ENCODE measurements around the gene APH1B. TPM values are rescaled to one million over a fixed set of nuclear protein-coding genes. Genes with fewer than 3 reads are reported as not detected.

Gene APH1B
- total RNA-seq, 2 experiments from 2014 or later, result 9.3 to 9.4 TPM

DNA sequence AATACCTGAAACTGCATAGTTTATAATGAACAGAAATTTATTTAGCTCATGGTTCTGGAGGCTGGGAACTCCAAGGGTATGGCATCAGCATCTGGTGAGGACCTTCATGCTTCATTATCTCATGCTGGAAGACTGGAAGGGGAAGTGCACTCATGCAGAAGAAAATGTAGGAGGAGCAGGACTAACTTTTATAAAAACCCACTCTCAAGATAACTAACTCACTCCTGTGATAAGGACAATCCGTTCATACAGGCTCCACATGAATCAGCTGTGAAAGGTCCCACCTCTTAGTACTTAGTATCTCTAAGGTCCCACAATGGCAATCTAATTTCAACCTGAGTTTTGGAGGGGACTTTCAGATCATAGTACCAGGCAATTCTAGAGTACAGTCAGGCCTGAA lies 33.6 kb upstream of the APH1B start:
- H3K4me3 Mint-ChIP-seq, result no peak overlapping the region
- peaks cover 63% of the 10 kb centered on the region for H3K4me1 Mint-ChIP-seq
- H3K27ac Mint-ChIP-seq, result peak overlapping the region; percentile 86

DNA sequence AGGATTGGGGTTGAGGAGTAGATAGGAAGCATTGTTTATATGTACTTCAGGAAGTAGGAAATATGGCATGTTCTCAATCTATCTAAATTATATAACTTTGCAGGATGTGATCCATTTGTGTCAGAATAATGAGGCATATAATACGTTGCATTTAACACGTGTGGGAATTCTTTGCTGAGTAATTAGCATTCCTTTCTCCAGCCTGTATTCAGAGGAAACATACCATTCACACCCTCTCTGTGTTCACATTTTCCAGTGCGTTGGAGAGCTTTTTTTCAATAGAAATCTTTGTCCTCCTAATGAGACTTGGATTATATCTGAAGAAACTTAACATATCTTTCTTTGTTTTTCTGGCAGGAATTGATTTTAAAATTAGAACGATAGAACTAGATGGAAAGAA lies 33.0 kb upstream of the APH1B start:
- Mint-ChIP-seq H3K27ac (peak overlapping the region; percentile 86), H3K4me3 (no peak overlapping the region), H3K36me3 (peaks cover 78% of the 10 kb centered on the region)

More for the DNA sequence above, 33.6 kb upstream of the APH1B start:
- Mint-ChIP-seq H3K27me3 (no peaks in the 10 kb centered on the region), H3K36me3 (peaks cover 76% of the 10 kb centered on the region), H3K9me3 (no peaks in the 10 kb centered on the region)
- no peak for DNase-seq

DNA sequence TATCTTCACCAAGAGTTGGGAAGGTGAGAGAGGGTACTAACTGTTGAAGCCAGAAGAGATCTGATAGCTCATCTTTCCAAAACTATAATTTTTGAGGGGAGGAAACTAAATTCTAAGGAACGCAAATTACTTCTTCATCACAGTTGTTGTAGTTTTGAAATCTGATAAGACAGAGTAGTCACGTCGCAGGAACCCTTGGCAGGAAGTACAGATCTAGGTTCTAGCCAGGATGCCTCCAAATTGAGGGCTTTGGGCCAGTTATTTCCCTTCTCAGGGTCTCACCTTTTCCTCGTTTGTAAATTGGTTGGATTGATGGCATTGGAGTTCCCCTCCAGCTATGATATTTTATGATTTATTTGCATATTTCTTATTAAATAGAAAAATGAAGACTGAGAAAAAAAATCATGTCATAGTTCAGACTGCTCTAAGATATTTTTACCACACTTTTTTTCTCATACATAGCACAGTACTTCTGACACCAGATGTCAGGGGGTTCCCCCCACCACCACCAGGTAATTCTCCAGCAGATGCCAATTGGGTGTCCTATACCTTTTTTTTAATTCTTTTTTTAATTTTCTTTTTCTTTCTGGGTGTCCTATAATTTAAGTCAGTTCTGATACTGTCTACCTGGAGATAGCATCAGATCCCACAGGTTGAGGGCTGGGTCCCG lies 32.3 kb upstream of the APH1B start:
- DNase-seq, result no peak
- H3K9me3 Mint-ChIP-seq, result no peaks in the 10 kb centered on the region
- H3K4me1 Mint-ChIP-seq, result peaks cover 59% of the 10 kb centered on the region
- no peaks in the 10 kb centered on the region for H3K27me3 Mint-ChIP-seq
- peaks cover 77% of the 10 kb centered on the region for H3K36me3 Mint-ChIP-seq
- peak overlapping the region; percentile 86 for H3K27ac Mint-ChIP-seq
- H3K4me3 Mint-ChIP-seq, result no peak overlapping the region

More for the DNA sequence above, 33.0 kb upstream of the APH1B start:
- Mint-ChIP-seq H3K4me1 (peaks cover 63% of the 10 kb centered on the region), H3K27me3 (no peaks in the 10 kb centered on the region), H3K9me3 (no peaks in the 10 kb centered on the region)
- DNase-seq, result no peak

DNA sequence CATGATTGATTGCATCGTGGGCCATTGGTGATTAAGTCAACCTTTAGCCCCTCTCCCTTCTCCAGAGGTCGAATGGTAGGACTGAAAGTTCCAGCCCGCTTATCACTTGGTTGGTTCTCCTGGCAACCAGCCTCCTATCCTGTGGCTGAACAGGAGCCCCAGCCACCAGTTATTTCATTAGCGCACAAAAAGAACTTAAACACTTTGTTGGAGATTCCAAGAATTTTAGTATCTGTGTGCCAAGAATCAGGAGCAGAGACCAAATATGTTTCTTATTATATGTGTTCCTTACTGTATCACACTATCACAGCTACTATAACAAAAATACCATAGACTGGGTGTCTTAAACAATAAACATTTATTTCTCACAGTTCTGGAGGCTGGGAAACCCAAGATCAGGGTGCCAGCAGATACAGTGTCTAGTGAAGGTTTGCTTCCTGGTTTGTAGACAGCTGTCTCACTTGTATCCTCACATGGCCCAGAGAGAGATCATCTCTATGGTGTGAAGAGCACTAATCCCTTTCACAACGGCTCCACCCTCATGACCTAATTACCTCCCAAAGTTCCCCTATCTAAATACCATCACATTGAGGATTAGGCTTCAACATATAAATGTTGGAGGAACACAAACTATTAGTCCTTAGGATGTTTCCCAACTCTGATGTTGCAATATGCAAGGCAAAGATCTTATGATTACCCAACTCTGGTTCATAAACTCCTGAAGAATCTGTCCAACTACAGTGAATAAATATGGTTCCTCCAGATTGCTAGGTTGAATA lies 30.5 kb upstream of the APH1B start:
- DNase-seq, result no peak
- peaks cover 78% of the 10 kb centered on the region for H3K36me3 Mint-ChIP-seq
- H3K9me3 Mint-ChIP-seq, result no peaks in the 10 kb centered on the region
- no peak overlapping the region for H3K4me3 Mint-ChIP-seq
- peak overlapping the region; percentile 70 for H3K27ac Mint-ChIP-seq
- no peaks in the 10 kb centered on the region for H3K27me3 Mint-ChIP-seq
- peaks cover 60% of the 10 kb centered on the region for H3K4me1 Mint-ChIP-seq

DNA sequence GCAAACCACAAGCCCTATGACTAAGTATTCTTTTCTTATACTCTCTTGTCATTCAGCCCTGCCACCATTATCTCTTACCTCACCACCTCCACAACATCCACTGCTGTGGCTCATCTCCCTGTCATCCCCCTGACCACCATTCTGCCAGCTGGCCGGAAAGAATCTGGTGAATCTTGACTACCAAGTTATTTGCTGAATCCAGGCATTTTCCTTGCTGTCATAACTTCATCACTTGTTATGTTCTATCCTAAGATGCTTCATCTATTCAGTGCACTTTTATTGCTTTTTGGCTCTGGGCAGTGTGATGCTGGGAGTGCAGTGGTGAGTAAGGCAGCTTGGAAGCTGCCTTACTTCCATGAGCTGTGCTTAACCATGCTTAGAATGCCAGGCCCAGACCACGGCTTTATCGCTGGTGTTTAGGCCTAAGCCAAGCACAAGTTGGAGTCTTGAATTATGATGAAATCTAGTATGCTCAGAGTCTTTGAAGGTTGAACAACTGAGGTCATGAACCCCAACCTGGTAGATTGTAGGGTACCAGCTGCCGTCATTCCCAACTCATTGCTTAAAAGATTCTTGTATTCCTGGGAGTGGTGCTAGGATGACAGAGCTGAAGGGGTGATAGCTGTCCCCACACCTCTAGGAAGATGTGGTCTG lies 27.0 kb upstream of the APH1B start:
- H3K36me3 Mint-ChIP-seq, result peaks cover 64% of the 10 kb centered on the region
- H3K27me3 Mint-ChIP-seq, result no peaks in the 10 kb centered on the region
- peak overlapping the region; percentile 42 for H3K27ac Mint-ChIP-seq
- H3K9me3 Mint-ChIP-seq, result no peaks in the 10 kb centered on the region
- no peak overlapping the region for H3K4me3 Mint-ChIP-seq
- peaks cover 48% of the 10 kb centered on the region for H3K4me1 Mint-ChIP-seq
- no peak for DNase-seq

DNA sequence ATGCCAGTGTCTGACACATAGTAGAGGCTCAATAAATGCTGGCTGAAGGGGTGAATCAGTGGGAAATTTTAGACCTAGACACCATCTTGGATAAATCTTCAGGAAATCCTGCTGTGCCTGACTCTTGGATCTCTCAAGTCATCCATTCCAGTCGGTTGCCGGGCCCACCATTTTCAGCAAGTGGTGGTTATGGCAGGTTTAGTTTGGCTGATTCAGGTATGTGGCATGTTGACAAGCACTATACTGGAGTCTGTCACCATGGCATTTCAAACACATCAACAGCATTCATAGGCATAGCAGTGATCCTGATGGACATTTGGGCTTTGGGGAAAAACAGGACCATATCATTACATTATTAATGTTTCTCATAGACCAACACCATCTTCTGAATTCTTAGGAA lies 25.7 kb upstream of the APH1B start:
- Mint-ChIP-seq H3K27ac (no peak overlapping the region), H3K4me3 (no peak overlapping the region), H3K4me1 (peaks cover 44% of the 10 kb centered on the region), H3K9me3 (no peaks in the 10 kb centered on the region), H3K36me3 (peaks cover 60% of the 10 kb centered on the region), H3K27me3 (no peaks in the 10 kb centered on the region)
- DNase-seq, result no peak

DNA sequence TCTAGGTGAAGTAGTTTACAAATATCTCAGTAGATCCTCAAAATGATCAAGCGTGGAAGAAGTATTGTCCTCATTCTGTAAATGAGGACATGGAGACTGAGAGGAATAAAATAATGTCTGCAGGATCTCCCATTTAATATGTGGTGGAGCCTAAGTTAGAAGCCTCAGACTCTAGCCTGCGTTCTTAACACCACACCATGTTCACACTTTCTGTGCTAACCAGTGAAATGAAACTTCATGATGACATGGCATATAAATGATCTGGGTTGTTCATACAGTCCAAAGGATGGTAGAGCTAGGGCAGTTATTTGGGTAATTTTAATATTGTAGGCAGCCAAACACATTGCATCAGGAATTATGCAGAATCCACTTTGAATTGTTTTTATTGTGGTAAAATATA lies 25.1 kb upstream of the APH1B start:
- no peak overlapping the region for H3K4me3 Mint-ChIP-seq
- H3K36me3 Mint-ChIP-seq, result peaks cover 54% of the 10 kb centered on the region
- peaks cover 40% of the 10 kb centered on the region for H3K4me1 Mint-ChIP-seq
- DNase-seq, result no peak
- H3K27me3 Mint-ChIP-seq, result no peaks in the 10 kb centered on the region
- no peak overlapping the region for H3K27ac Mint-ChIP-seq
- H3K9me3 Mint-ChIP-seq, result no peaks in the 10 kb centered on the region

DNA sequence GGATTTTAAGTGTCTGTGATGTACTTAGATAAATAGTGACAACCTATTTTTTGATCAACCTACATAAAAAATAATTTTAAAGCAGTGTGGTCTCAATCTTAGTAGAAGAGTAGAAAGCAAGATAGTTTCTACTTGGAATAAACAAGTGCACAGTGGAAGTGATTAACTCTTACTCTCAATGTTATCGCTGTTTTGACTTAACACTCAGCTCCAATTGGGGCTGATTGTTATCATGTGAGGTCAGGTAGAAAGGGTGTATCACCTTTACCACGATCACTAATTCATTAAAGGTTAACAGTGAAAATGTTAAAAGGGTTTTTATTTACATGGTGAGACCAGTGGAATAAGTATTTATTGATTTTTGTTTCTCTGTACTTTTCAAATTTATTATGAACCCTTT lies 22.4 kb upstream of the APH1B start:
- no peaks in the 10 kb centered on the region for H3K9me3 Mint-ChIP-seq
- H3K27me3 Mint-ChIP-seq, result no peaks in the 10 kb centered on the region
- DNase-seq, result no peak
- peaks cover 33% of the 10 kb centered on the region for H3K4me1 Mint-ChIP-seq
- peaks cover 53% of the 10 kb centered on the region for H3K36me3 Mint-ChIP-seq
- H3K27ac Mint-ChIP-seq, result no peak overlapping the region
- H3K4me3 Mint-ChIP-seq, result no peak overlapping the region

DNA sequence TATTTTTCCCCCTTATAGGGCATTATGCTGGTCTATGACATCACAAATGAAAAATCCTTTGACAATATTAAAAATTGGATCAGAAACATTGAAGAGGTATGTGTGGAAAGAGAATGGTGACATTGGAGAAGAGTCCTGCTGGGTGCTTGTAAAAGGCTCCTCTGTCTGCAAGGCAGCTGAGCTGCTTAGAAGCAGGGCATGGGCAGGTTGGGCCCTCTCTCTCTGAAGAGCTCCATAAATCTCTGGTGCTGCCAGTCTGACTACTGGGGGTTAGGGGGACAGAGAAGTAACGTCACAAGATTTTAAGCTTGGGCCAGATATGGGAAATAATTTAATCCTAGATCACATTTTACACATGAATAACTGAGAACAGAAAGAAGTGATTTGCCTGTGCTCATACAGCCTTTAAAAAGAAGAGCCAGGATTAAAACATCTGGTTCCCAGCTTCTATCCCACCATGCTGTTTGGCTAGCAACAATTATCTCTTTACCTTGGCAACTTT lies 21.9 kb upstream of the APH1B start:
- DNase-seq, result no peak
- no peak overlapping the region for H3K4me3 Mint-ChIP-seq
- peaks cover 31% of the 10 kb centered on the region for H3K4me1 Mint-ChIP-seq
- H3K36me3 Mint-ChIP-seq, result peaks cover 51% of the 10 kb centered on the region
- no peaks in the 10 kb centered on the region for H3K9me3 Mint-ChIP-seq
- no peaks in the 10 kb centered on the region for H3K27me3 Mint-ChIP-seq
- peak overlapping the region; percentile 52 for H3K27ac Mint-ChIP-seq

DNA sequence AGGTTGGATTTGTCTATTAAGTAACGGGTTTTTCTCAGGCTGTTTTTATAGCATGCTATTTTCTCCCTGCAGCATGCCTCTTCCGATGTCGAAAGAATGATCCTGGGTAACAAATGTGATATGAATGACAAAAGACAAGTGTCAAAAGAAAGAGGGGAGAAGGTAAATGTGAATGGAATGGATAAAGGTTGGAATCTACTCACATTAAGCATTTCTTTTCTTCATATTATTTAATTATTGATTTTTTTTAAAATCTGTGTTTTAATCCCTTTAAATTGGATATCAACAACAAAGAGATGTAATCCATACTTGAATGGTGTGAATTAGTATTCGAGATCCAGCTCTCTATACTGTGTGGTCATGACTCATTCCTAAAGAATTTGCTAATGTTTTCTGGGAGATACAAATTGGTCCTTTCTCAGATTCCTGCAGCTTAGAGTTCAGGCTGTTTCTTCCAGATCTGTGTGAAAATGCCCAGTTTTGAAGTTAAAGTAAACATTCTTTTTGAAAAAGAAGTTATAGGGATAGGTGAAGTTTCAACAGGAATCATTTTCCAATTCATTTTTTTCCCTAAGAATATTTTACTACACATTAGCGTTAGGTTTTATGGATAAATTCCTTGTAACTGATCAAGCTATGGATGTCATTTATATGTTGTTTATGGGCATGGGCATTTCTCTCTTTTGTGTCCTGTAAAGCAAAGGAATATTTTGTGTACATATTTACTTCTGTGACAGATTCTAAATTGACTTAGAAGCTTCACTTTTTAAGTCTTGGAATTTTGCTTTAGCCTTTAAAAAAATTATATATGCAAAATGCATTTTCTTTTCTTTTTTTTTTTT lies 20.8 kb upstream of the APH1B start:
- Mint-ChIP-seq H3K9me3 (no peaks in the 10 kb centered on the region), H3K27me3 (no peaks in the 10 kb centered on the region), H3K36me3 (peaks cover 49% of the 10 kb centered on the region), H3K27ac (peak overlapping the region; percentile 25), H3K4me3 (no peak overlapping the region), H3K4me1 (peaks cover 24% of the 10 kb centered on the region)
- DNase-seq, result no peak

DNA sequence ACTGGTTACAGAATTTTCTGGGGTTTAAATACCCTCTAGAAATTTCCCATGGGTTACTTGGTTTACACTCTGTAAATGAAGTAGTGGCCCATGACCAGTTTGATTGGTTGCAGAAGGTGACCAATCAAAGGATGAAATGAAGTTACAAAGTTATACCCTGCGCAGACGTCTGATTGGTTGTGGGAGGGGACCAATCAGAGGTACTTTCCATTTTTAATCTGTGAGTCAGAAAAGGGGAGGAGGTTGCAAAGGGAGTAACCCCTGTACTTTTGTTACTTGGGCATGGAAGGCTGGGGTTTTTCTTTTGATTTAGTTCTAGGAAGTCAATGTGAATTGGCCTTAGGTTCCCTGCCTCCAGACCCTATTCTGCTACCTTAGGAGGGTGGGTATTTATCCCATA lies 18.7 kb upstream of the APH1B start:
- Mint-ChIP-seq H3K27ac (no peak overlapping the region), H3K4me1 (peaks cover 20% of the 10 kb centered on the region), H3K36me3 (peaks cover 49% of the 10 kb centered on the region), H3K27me3 (no peaks in the 10 kb centered on the region), H3K9me3 (no peaks in the 10 kb centered on the region), H3K4me3 (no peak overlapping the region)
- no peak for DNase-seq

DNA sequence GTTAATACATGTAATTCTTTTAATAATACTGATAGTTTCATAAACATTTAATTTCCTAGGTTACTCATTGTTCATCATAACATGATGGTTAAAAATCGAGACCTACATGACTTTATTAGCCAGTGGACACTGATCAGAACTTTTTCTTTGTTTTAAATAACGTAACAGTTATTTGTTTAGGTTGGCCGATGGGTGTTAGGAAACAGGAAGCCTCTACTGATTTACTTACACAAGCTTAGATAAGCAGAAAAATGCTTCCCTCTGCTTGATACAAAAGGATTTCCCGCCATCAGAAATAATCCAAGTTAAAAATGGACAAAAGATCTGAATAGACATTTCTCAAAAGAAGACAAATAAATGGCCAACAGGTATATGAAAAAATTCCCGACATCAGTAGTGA lies 16.6 kb upstream of the APH1B start:
- Mint-ChIP-seq H3K36me3 (peaks cover 44% of the 10 kb centered on the region), H3K27ac (no peak overlapping the region), H3K9me3 (no peaks in the 10 kb centered on the region), H3K4me1 (peaks cover 11% of the 10 kb centered on the region), H3K27me3 (no peaks in the 10 kb centered on the region), H3K4me3 (no peak overlapping the region)
- no peak for DNase-seq

DNA sequence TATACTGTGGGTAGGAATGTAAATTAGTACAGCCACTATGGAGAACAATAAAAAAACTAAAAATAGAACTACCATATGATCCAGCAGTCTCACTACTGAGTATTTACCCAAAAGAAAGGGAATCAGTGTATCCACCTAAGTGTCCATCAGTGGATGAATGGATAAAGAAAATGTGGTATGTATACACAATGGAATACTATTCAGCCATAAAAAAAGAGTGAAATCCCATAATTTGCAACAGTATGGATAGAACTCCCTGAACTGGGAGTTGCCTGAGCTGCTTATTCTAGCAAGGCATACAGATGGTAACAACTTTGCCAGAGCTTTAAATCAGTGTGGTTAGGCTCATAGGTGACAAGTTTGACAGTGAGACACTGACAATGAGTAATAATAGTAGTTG lies 16.1 kb upstream of the APH1B start:
- Mint-ChIP-seq H3K36me3 (peaks cover 45% of the 10 kb centered on the region), H3K9me3 (no peaks in the 10 kb centered on the region), H3K4me3 (no peak overlapping the region), H3K4me1 (peaks cover 8% of the 10 kb centered on the region), H3K27me3 (no peaks in the 10 kb centered on the region), H3K27ac (peak overlapping the region; percentile 8)
- DNase-seq, result no peak

DNA sequence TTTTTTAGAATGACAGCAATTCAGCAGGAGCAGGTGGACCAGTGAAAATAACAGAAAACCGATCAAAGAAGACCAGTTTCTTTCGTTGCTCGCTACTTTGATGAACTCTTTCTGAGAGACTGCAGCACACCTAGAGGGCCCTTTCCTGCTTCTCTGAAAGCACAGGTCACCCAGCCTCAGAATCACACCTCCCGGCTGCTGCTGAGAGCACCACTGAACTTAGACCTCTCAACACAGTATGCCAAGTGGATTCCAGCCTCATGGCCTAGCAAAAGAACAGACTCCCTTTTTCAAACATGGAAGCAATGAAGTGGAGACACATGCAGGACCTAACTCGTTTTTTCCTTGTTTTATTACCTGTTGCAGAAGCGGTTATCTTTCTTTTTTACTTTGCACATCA lies 13.9 kb upstream of the APH1B start:
- Mint-ChIP-seq H3K4me3 (no peak overlapping the region), H3K9me3 (no peaks in the 10 kb centered on the region)

More for the DNA sequence above, 13.9 kb upstream of the APH1B start:
- DNase-seq, result no peak
- peaks cover 46% of the 10 kb centered on the region for H3K36me3 Mint-ChIP-seq
- H3K4me1 Mint-ChIP-seq, result peaks cover 5% of the 10 kb centered on the region
- peak overlapping the region; percentile 54 for H3K27ac Mint-ChIP-seq
- H3K27me3 Mint-ChIP-seq, result no peaks in the 10 kb centered on the region
